ENCODE measurements around the gene RMI2. TPM values are rescaled to one million over a fixed set of nuclear protein-coding genes. Genes with fewer than 3 reads are reported as not detected.

RMI2 gene
- total RNA-seq, 1 experiment from 2014 or later = 11.1 TPM

DNA sequence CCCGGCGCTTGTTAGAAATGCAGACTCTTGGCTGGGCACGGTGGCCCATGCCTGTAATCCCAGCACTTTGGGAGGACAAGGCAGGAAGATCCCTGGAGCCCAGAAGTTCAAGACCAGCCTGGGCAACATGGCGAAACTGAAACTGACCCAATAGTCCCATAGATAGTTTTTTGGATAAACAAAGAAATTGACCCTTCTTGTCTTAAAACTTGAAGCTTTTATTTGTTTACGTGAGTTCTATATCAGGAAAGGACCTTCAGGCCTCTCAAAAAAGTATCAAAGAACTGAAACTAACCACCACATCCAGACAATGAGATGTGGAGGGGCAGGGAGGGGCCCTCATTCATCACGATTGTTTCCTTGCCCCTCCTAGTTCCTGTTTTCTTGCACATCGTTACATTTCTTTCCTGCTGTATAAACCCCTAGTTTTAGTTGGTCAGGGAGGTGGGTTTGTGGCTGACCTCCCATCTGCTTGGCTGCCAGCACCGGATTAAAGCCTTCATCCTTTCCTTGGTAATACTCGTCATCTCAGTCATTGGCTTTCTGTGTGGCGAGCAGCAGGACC, 34.2 kb upstream of the RMI2 start:
- POLR2A ChIA-PET = no interaction called here
- H3K9me3 ChIP-seq (ENCODE audit: control insufficient read depth, insufficient read depth, low read depth, low read length) = no peaks in the 10 kb centered on the region
- in situ Hi-C loops (cut with HindIII; ENCODE audit: low pct_unique_long_range_greater_than_20kb, low sequenced_read_pairs) = no loop called here
- CTCF ChIA-PET = no interaction called here
- H3K27me3 ChIP-seq (ENCODE audit: control insufficient read depth, insufficient read depth, low read length) = no peaks in the 10 kb centered on the region
- no peak for TF ChIP-seq SIN3A (IDR thresholded peaks at IDR 0.05; ENCODE audit: borderline replicate concordance, insufficient read depth, low read depth, low read length)
- TF ChIP-seq TCF7L2 (IDR thresholded peaks at IDR 0.05; ENCODE audit: low read depth, low read length) = no peak
- TF ChIP-seq REST (IDR thresholded peaks at IDR 0.05; ENCODE audit: insufficient read depth in 1 of 2, low read depth in 2 of 2, low read length in 1 of 2) = no peak
- TF ChIP-seq, protein P1, sequence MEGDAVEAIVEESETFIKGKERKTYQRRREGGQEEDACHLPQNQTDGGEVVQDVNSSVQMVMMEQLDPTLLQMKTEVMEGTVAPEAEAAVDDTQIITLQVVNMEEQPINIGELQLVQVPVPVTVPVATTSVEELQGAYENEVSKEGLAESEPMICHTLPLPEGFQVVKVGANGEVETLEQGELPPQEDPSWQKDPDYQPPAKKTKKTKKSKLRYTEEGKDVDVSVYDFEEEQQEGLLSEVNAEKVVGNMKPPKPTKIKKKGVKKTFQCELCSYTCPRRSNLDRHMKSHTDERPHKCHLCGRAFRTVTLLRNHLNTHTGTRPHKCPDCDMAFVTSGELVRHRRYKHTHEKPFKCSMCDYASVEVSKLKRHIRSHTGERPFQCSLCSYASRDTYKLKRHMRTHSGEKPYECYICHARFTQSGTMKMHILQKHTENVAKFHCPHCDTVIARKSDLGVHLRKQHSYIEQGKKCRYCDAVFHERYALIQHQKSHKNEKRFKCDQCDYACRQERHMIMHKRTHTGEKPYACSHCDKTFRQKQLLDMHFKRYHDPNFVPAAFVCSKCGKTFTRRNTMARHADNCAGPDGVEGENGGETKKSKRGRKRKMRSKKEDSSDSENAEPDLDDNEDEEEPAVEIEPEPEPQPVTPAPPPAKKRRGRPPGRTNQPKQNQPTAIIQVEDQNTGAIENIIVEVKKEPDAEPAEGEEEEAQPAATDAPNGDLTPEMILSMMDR (IDR thresholded peaks at IDR 0.05) = no peak
- TF ChIP-seq POLR2AphosphoS5 (IDR thresholded peaks at IDR 0.05; ENCODE audit: low read depth, low read length) = no peak
- H3K27ac ChIP-seq (ENCODE audit: low read length) = no peak overlapping the region
- no peak for ATAC-seq
- DNase-seq (ENCODE audit: low read depth, low spot score) = no peak
- intact Hi-C loops (cut with micrococcal nuclease; ENCODE audit: unreplicated experiment) = no loop called here
- H3K36me3 ChIP-seq (ENCODE audit: control insufficient read depth, insufficient read depth, low read length) = no peaks in the 10 kb centered on the region
- H3K4me1 ChIP-seq (ENCODE audit: control insufficient read depth, insufficient read depth, low read length) = peaks cover 21% of the 10 kb centered on the region
- no peak overlapping the region for H3K4me3 ChIP-seq (ENCODE audit: low read depth in 2 of 2, low read length in 2 of 2)
- BruUV-seq (replicated peaks) = no TSS peak

- Histone ChIP-seq H3K9me3 (ENCODE audit: control insufficient read depth, insufficient read depth, low read depth, low read length) (no peaks in the 10 kb centered on the region), H3K4me1 (ENCODE audit: control insufficient read depth, insufficient read depth, low read length) (peaks cover 21% of the 10 kb centered on the region), H3K36me3 (ENCODE audit: control insufficient read depth, insufficient read depth, low read length) (no peaks in the 10 kb centered on the region), H3K4me3 (ENCODE audit: low read depth in 2 of 2, low read length in 2 of 2) (peak overlapping the region in 1 of 2 experiments; percentile 14; a peak in 1 of 4 replicates), H3K27ac (ENCODE audit: low read length) (peak overlapping the region; percentile 68; the same call in 1 of the 2 replicates), H3K27me3 (ENCODE audit: control insufficient read depth, insufficient read depth, low read length) (no peaks in the 10 kb centered on the region)
- DNase-seq (ENCODE audit: low read depth, low spot score) = no peak
- TF ChIP-seq REST (IDR thresholded peaks at IDR 0.05; ENCODE audit: insufficient read depth in 1 of 2, low read depth in 2 of 2, low read length in 1 of 2) (no peak), POLR2AphosphoS5 (IDR thresholded peaks at IDR 0.05; ENCODE audit: low read depth, low read length) (no peak), TCF7L2 (IDR thresholded peaks at IDR 0.05; ENCODE audit: low read depth, low read length) (no peak), SIN3A (IDR thresholded peaks at IDR 0.05; ENCODE audit: borderline replicate concordance, insufficient read depth, low read depth, low read length) (no peak)
- TF ChIP-seq, protein P1 (IDR thresholded peaks at IDR 0.05) = no peak
- no TSS peak for BruUV-seq (replicated peaks)
- ChIA-PET POLR2A (no interaction called here), CTCF (interaction anchor here (0.6 kb wide), 1 partner anchor 33 kb away, joined by 5 read pairs; no protein-coding TSS in a partner anchor)
- in situ Hi-C loops (cut with HindIII; ENCODE audit: low pct_unique_long_range_greater_than_20kb, low sequenced_read_pairs) (no loop called here), intact Hi-C loops (cut with micrococcal nuclease; ENCODE audit: unreplicated experiment) (no loop called here)
- ATAC-seq = peak; percentile 45; the same call in 1 of the 2 replicates
Measured at GRCh38 chr16:11312718-11313492, 32.4 kb upstream of the RMI2 start.
